CD4-positive, alpha-beta T cell treated with Interleukin-6 for 4 hours (primary cell): ENCODE data around the gene CHN1.

Experiments
- DNase-seq: peaks from one replicate; pipeline ENCODE4 v3.0.0-alpha.2; 2020; ENCODE audit warnings: mixed read lengths

Gene CHN1

DNA sequence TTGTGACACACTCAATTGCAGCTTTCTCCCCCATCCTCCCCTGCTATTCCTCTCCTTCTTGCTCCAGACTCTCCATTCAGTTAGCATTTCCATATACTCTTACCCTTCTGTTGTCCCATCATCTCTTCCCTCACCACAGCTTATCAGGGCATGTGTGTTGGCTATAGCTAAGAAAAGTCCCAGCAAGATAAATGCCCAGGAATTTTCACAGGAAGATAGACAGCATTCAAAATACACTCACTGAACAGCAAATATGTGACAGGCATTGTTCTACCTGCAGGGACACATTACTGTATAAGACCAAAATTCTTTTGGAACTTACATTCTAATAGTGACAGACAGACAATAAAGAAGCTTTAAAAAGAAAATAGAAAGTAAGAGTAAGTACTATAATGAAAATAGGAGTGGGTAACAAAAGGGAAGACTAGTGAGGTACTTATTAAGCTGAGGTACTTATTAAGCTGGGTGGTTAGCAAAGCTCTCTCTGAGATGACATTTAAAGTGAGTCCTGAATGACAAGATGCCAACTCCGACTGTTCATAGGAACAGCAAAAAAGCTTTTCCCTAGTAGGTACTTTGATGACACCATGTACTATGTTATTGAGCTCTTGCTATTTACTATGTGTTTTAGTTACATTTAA is 86.2 kb downstream of the CHN1 start:
- DNase-seq: no peak

GRCh38 chr2:174916270-174916930 is 88.8 kb downstream of the CHN1 start:
- no peak for DNase-seq

DNA sequence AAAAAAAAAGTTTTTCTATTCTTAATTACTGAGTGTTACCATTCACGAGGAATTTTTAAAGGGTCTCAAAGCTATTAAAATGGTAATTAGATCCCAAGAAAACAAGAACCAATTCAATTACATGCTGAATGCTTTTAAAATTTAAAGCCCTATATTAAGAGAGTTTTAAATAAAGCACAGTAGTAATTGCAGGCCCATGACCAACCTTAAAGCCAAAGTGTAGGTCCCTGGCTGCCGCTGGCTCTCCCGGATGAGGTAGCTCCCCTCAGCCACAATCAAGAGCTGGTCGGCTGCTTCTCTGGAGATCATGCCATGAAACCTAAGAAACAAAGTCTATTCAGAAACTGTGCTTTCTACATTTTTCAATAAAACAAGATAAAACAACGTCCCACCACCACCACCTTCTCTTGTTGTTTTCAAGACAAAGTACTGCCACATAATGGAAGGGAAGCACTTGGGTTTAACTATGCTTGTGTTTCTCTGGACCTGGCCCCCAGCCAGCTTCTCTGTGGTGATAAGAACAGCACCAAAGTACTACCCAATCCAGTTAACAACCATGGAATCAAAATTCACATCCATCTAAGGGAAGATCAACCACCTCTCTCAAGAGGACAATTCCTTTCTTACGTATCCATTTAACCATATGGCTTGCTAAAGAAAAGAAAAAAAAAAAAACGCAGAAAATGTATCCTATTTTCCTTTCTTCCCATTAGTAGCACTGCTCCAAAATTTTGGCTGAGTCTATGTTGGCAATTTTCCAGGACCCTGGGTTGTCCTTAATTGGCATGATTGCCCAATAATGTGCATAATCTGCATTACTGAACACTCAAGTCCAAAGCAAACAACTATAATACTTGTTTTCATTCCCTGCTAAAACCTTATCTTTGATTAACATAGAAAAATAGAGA is 90.1 kb downstream of the CHN1 start:
- no peak for DNase-seq

- no peak for DNase-seq
Observed at GRCh38 chr2:174908284-174908683, 96.9 kb downstream of the CHN1 start.

GRCh38 chr2:174903264-174903556 is 102.0 kb downstream of the CHN1 start:
- no peak for DNase-seq

DNA sequence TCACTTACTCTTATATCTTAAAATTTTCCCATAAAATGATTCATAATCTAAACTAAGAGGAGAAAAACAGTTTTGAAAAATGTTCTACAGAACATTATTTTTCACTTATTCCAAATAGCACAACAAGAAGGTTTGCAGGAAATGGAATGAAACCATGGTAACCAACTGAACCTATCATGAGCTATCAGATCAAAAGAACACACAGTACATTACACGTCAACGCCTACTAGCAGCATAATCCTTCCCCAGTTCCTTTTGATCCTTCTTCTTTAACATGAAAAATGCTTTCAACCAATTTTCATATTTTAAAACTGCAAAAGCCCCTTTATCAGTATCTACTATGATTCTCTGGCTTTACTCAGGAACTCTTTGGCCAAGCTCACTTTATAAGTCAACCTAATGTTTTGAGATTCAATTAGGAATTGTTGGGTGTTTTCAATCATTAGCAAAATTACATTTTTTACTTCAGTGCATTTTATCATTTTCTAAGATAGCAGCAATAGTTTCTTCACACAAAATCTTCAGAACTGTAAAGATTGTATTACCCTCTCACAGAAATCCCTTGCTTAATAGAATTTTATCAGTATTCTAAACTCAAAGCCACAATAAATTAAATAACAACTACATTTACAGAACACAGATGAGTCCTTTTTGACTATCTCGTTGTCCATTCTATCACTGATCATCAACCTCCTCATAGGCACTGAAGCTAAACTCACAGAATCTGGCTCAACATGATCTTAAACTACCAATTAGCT is 102.5 kb downstream of the CHN1 start:
- DNase-seq: no peak

DNA sequence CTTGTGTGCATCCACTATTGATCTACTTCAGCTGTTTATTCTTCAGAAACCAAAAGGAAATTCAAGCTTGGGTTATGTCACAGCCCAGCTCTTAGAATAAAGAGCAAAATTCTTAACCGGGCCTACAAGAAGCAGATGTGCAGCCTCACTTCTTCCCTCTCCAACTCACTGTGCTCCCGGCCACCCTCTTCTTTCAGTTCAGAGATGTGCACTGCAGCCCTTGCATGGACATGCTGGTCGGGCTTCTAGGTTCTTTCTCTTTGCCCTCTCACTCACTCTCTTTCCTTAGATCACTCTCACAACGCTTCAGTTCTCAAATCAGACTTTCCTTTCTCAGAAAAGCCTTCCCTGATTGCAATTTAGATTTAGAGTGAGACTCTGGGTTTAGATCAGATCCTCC is 104.1 kb downstream of the CHN1 start:
- DNase-seq: peak; percentile 25

DNA sequence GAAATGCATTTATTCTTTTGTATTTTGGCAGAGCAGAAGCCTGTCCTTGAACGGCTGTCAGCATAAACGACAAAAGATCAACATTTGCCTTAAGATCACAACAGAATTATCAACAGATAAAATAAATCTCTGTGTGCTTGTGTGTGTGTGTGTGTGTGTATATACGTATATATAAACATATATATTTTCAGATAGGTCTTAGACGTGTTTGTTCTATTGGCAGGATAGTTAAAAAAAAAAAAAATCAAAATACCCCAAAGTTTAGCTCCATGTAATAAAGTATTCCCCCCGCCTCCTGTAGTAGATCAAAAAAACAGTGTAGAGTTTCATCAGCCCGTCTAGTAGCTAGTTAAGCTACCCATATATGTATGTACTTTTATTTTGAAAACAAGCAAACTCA is 107.9 kb downstream of the CHN1 start:
- no peak for DNase-seq

DNA sequence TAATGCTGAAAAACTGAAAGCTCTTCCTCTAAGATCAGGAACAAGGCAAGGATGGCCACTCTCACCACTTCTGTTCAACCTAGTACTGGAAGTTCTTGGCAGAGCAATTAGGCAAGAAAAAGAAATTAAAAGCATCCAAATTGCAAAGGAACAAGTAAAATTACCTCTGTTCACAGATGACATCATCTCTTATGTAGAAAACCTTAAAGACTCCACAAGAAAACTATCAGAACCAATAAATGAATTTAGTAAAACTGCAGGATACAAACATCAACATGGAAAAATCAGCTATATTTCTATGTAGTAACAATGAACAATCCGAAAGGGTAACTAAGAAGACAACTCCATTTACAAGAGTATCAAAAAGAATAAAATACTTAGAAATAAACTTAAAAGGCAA is 112.2 kb downstream of the CHN1 start:
- no peak for DNase-seq

DNA sequence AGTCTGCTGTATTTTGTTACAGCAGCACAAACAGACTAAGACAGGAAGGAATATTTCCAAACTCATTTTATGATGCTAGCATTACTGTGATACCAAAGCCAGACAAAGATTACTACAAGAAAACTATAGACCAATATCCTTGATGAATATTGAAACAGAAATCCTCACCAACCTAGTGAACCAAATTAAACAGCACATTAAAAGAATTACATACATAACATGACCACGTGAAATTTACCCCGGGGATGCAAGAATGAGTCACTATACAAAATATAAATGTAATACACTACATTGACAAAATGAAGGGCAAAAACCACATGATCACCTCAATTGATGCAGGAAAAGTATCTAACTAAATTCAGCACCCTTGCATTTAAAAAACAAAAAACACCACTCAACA is 112.6 kb downstream of the CHN1 start:
- no peak for DNase-seq

GRCh38 chr2:174888646-174889271 is 116.4 kb downstream of the CHN1 start:
- no peak for DNase-seq

- no peak for DNase-seq
Observed at GRCh38 chr2:174888146-174888545, 117.0 kb downstream of the CHN1 start.

- DNase-seq: no peak
Observed at GRCh38 chr2:174882416-174882815, 122.8 kb downstream of the CHN1 start.

DNA sequence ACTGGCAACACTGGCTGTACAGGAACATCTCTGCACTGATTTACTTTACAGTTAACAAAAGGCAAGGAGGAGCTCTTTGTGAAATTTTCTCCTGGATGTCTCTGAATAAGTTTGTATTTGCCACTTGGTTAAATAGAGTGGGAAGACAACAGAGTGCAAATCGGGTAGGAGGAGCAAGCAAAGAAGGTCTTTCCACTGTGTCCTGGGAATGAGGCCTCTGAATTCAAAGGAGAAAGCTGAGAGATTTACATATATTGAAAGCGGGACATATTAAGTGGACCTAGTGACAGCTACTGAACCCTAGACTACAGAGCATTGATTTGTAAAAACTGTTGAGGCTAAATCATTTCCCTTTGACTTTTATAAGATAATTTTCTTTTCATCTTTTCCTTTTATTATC is 123.5 kb downstream of the CHN1 start:
- DNase-seq: no peak

- no peak for DNase-seq
Observed at GRCh38 chr2:174878537-174879147, 126.5 kb downstream of the CHN1 start.

- no peak for DNase-seq
Observed at GRCh38 chr2:174877751-174878150, 127.4 kb downstream of the CHN1 start.

GRCh38 chr2:174877301-174877700 is 127.9 kb downstream of the CHN1 start:
- no peak for DNase-seq

DNA sequence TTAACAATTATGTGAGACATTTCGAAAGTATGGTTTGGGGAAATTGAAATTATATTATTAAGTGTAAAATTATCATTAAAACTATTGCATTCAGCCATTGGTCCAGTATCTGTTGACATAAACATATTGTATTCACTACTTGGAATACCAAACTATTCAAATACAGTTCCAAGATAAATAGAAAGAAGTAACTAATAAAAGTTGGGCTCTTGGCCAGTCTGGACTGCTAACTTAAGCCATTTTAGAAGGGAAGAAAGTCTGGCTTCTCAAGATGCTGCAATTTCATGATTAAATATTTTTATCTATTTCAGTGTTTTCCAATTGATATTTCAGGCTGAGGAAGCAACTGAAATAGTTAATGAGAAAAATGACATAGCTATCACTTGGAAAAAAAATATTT is 131.1 kb downstream of the CHN1 start:
- no peak for DNase-seq

DNA sequence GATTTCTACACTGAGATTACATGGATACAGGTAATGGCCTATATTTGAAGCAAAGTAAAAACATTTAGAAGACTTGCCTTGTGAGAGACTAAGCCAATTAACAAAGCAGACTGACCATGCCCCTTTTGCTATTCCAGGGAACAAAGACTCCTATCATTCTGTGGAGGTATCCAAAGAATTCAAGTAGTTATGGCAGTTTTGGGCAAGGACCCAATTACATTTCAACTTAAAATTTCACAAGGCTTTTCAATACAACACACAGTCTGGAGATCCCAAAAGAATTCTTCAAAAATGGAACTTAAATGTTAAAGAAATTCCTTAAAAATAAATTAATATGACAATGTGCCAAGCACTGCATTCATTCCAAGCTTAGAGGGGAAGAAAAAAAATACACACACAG is 131.7 kb downstream of the CHN1 start:
- no peak for DNase-seq

DNA sequence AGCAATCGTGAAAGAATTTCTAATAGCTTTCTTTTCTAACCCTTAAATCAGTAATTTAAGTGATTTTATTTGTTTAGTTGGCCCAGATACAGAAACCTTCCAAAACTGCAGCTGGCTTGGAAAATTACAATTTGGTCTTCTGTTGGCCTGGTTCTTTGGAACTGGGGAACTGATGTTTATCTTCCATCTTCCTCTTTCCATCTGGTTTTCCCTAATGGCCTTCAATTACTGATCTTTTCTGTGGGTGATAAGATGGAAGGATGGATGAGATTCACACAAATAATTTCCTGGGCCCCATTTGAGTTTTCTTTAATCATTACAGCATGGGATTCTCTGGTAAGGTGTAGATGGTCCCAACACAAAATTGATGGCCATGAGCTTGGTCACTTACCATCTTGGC is 134.4 kb downstream of the CHN1 start:
- no peak for DNase-seq

DNA sequence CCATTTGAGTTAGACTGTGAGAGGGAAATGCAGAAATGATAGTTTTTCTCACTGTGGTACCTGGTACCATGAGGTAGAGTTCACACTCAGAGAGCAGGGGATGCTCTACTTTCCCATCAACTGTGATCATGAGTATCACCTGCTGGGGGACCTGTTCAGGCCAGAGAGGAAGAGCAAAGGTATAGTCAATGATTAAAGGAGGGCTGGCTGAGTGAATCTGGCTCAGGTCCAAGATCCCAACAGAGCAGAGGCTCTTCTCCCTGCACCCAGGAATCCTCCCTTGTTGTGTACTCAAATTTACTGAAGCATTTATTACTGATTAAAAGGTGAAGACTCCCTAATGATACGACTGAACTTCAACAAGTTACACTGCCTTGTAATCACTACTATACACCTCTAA is 136.3 kb downstream of the CHN1 start:
- no peak for DNase-seq

- no peak for DNase-seq
Observed at GRCh38 chr2:174866421-174866820, 138.8 kb downstream of the CHN1 start.
